WTC11 (cell line): Measurements from ENCODE around the gene CDK5RAP2. TPM values are rescaled to one million over a fixed set of nuclear protein-coding genes. Genes with fewer than 3 reads are reported as not detected.

Experiments
- ATAC-seq: fragments of 200-7000 bp; cut with Tn5 transposase; 2 replicates; pipeline ENCODE4 v1.10.0; 2021; ENCODE audit warnings: mild to moderate bottlenecking, moderate library complexity
- CTCF ChIA-PET: fragments of 300-600 bp; sonication (Branson Sonifier 250); formaldehyde crosslinking; loops from one replicate; lab custom pipeline; 2021; ENCODE audit warnings: antibody characterized with exemption; lab: Charles Lee
- POLR2A ChIA-PET: fragments of 350-600 bp; sonication (Branson Sonifier 250); formaldehyde crosslinking; loops from one replicate; lab custom pipeline; 2021; ENCODE audit warnings: antibody characterized with exemption; lab: Charles Lee
- DNase-seq: peaks from one replicate; pipeline ENCODE4 v3.0.0; 2021; ENCODE audit warnings: low spot score
- H3K27ac Mint-ChIP-seq: 2 replicates; pipeline ENCODE4 v1.8.0; 2021; ENCODE audit warnings: mixed read lengths
- H3K27me3 Mint-ChIP-seq: 2 replicates; pipeline ENCODE4 v1.8.0; 2021; ENCODE audit warnings: low read depth, mild to moderate bottlenecking, moderate library complexity, mixed read lengths
- H3K36me3 Mint-ChIP-seq: 2 replicates; pipeline ENCODE4 v1.8.0; 2021; ENCODE audit warnings: mixed read lengths
- H3K4me1 Mint-ChIP-seq: 2 replicates; pipeline ENCODE4 v1.8.0; 2022; ENCODE audit warnings: mixed read lengths
- H3K4me3 Mint-ChIP-seq: 2 replicates; pipeline ENCODE4 v1.8.0; 2021; ENCODE audit warnings: mild to moderate bottlenecking, moderate library complexity, mixed read lengths
- H3K9me3 Mint-ChIP-seq: 2 replicates; pipeline ENCODE4 v1.8.0; 2021; ENCODE audit warnings: mixed read lengths
- ATF1 ChIP-seq: sonication (generic); formaldehyde crosslinking; IDR thresholded peaks from 2 replicates; pipeline ENCODE4 v1.8.1; 2023; ENCODE audit warnings: mild to moderate bottlenecking, moderate library complexity, missing genetic modification reagents
- CREM ChIP-seq: sonication (generic); formaldehyde crosslinking; IDR thresholded peaks from 2 replicates; pipeline ENCODE4 v1.8.1; 2022; ENCODE audit warnings: mild to moderate bottlenecking, missing genetic modification reagents, moderate library complexity
- E2F1 ChIP-seq: sonication (generic); formaldehyde crosslinking; IDR thresholded peaks from 2 replicates; pipeline ENCODE4 v1.8.0; 2022; ENCODE audit warnings: mild to moderate bottlenecking, missing genetic modification reagents
- ELF4 ChIP-seq: sonication (generic); formaldehyde crosslinking; IDR thresholded peaks from 2 replicates; pipeline ENCODE4 v1.8.1; 2022; ENCODE audit warnings: low read depth, mild to moderate bottlenecking, moderate library complexity, missing genetic modification reagents
- ESRRA ChIP-seq: sonication (generic); formaldehyde crosslinking; IDR thresholded peaks from 2 replicates; pipeline ENCODE4 v1.8.1; 2022; ENCODE audit warnings: mild to moderate bottlenecking, missing genetic modification reagents, borderline replicate concordance
- GTF2I ChIP-seq: fragments of 250-450 bp; sonication (Bioruptor Pico); conservative IDR thresholded peaks from 2 replicates; pipeline ENCODE4 v1.4.0; 2021; ENCODE audit warnings: mild to moderate bottlenecking
- IRF2 ChIP-seq: sonication (generic); formaldehyde crosslinking; IDR thresholded peaks from 2 replicates; pipeline ENCODE4 v1.8.0; 2022; ENCODE audit warnings: low read depth, missing genetic modification reagents, borderline replicate concordance
- NR2C2 ChIP-seq: sonication (generic); formaldehyde crosslinking; IDR thresholded peaks from 2 replicates; pipeline ENCODE4 v1.8.0; 2022; ENCODE audit warnings: mild to moderate bottlenecking, missing genetic modification reagents
- TEAD1 ChIP-seq: sonication (generic); formaldehyde crosslinking; IDR thresholded peaks from 2 replicates; pipeline ENCODE4 v1.8.0; 2022; ENCODE audit warnings: mild to moderate bottlenecking, missing genetic modification reagents
- TP53 ChIP-seq: sonication (generic); formaldehyde crosslinking; IDR thresholded peaks from 2 replicates; pipeline ENCODE4 v1.8.1; 2023; ENCODE audit warnings: mild to moderate bottlenecking, missing genetic modification reagents
- ZBTB43 ChIP-seq: sonication (generic); formaldehyde crosslinking; IDR thresholded peaks from 2 replicates; pipeline ENCODE4 v1.8.1; 2023; ENCODE audit warnings: mild to moderate bottlenecking, missing genetic modification reagents
- ZNF121 ChIP-seq: sonication (generic); formaldehyde crosslinking; IDR thresholded peaks from 2 replicates; pipeline ENCODE4 v1.8.0; 2023; ENCODE audit warnings: missing genetic modification reagents
- ZNF138 ChIP-seq: sonication (generic); formaldehyde crosslinking; conservative IDR thresholded peaks from 2 replicates; pipeline ENCODE4 v1.8.1; 2022; ENCODE audit warnings: mild to moderate bottlenecking, moderate library complexity, missing genetic modification reagents
- ZNF232 ChIP-seq: sonication (generic); formaldehyde crosslinking; IDR thresholded peaks from 2 replicates; pipeline ENCODE4 v1.8.0; 2022; ENCODE audit warnings: mild to moderate bottlenecking, missing genetic modification reagents
- ZNF416 ChIP-seq: fragments of 250-450 bp; sonication (Bioruptor Pico); IDR thresholded peaks from 2 replicates; pipeline ENCODE4 v1.9.0; 2021; ENCODE audit warnings: mild to moderate bottlenecking, inconsistent platforms
- ZNF671 ChIP-seq: fragments of 250-450 bp; sonication (Bioruptor Pico); IDR thresholded peaks from 2 replicates; pipeline ENCODE4 v1.8.0; 2021; ENCODE audit warnings: mild to moderate bottlenecking
- total RNA-seq: library from RNA; stranded (reverse); gene quantifications from 3 replicates; pipeline ENCODE4 v1.2.3, GENCODE V29; 2021

CDK5RAP2 gene
- total RNA-seq, 1 experiment from 2014 or later, result 48.3 TPM

GRCh38 chr9:120485788-120486187, 94.2 kb downstream of the CDK5RAP2 start:
- H3K36me3 Mint-ChIP-seq, result peaks cover 58% of the 10 kb centered on the region
- no peak for TF ChIP-seq ZNF232 (CRISPR knock-in tag)
- no peak for TF ChIP-seq ZNF416 (CRISPR knock-in tag)
- peaks cover 37% of the 10 kb centered on the region for H3K4me1 Mint-ChIP-seq
- no peak overlapping the region for H3K27ac Mint-ChIP-seq
- no peak overlapping the region for H3K4me3 Mint-ChIP-seq
- no peaks in the 10 kb centered on the region for H3K27me3 Mint-ChIP-seq
- ATAC-seq, result no peak
- ChIA-PET CTCF (interaction anchor here (1.1 kb wide), 1 partner anchor 8 kb away, joined by 4 read pairs; no protein-coding TSS in a partner anchor), POLR2A (no interaction called here)
- no peaks in the 10 kb centered on the region for H3K9me3 Mint-ChIP-seq
- DNase-seq, result no peak

GRCh38 chr9:120484162-120484561, 95.8 kb downstream of the CDK5RAP2 start:
- CTCF ChIA-PET, result no interaction called here
- H3K36me3 Mint-ChIP-seq, result peaks cover 44% of the 10 kb centered on the region
- DNase-seq (no peak), ATAC-seq (peak; percentile 65)
- no peak for TF ChIP-seq TEAD1 (CRISPR knock-in tag)
- TF ChIP-seq ZBTB43 (CRISPR knock-in tag), result no peak
- TF ChIP-seq ZNF138 (CRISPR knock-in tag), result no peak
- no peak for TF ChIP-seq ATF1
- TF ChIP-seq ZNF671 (CRISPR knock-in tag), result no peak
- TF ChIP-seq ESRRA (CRISPR knock-in tag), result no peak
- no peak for TF ChIP-seq ELF4
- no peak for TF ChIP-seq TP53 (CRISPR knock-in tag)
- no peak for TF ChIP-seq IRF2 (CRISPR knock-in tag)
- no peak for TF ChIP-seq NR2C2
- POLR2A ChIA-PET, result no interaction called here
- no peaks in the 10 kb centered on the region for H3K9me3 Mint-ChIP-seq
- H3K27ac Mint-ChIP-seq, result peak overlapping the region; percentile 69
- no peak overlapping the region; the same call in 1 of the 2 replicates for H3K4me3 Mint-ChIP-seq
- peaks cover 31% of the 10 kb centered on the region for H3K4me1 Mint-ChIP-seq
- H3K27me3 Mint-ChIP-seq, result no peaks in the 10 kb centered on the region

GRCh38 chr9:120482424-120483186, 97.4 kb downstream of the CDK5RAP2 start:
- CTCF ChIA-PET, result no interaction called here

More at GRCh38 chr9:120482424-120483186, 97.4 kb downstream of the CDK5RAP2 start:
- DNase-seq (no peak), ATAC-seq (no peak; the same call in 1 of the 2 replicates)
- TF ChIP-seq TEAD1 (CRISPR knock-in tag), result no peak
- no peak for TF ChIP-seq CREM (CRISPR knock-in tag)
- no peak for TF ChIP-seq ZNF232 (CRISPR knock-in tag)
- TF ChIP-seq ZBTB43 (CRISPR knock-in tag), result no peak
- no peak for TF ChIP-seq ZNF121 (CRISPR knock-in tag)
- TF ChIP-seq E2F1 (CRISPR knock-in tag), result no peak
- TF ChIP-seq GTF2I (CRISPR knock-in tag), result no peak
- POLR2A ChIA-PET, result no interaction called here
- H3K4me3 Mint-ChIP-seq, result no peak overlapping the region
- H3K27ac Mint-ChIP-seq, result peak overlapping the region; percentile 76
- no peaks in the 10 kb centered on the region for H3K9me3 Mint-ChIP-seq
- peaks cover 33% of the 10 kb centered on the region for H3K36me3 Mint-ChIP-seq
- H3K27me3 Mint-ChIP-seq, result no peaks in the 10 kb centered on the region
- H3K4me1 Mint-ChIP-seq, result peaks cover 31% of the 10 kb centered on the region
